Heart left ventricle (tissue), 13 donors: Measurements from ENCODE around the gene PPP1R12B.
"Not testable (repeated sequence)": the region's sequence is repeated elsewhere in the genome, so short reads cannot be mapped to it uniquely, and the experiment has no call there.

Source experiments
- POLR2A ChIP-seq, 2 donors: fragments of 450-650 bp; IDR thresholded peaks; one replicate each; pipeline ENCODE4 v1.6.1; 2017; ENCODE audit warnings: antibody characterized with exemption in 2 of 2, mild to moderate bottlenecking in 2 of 2, moderate library complexity in 2 of 2
- TF ChIP-seq, protein P1 (sequence below), 12 donors: fragments of 200-600 bp; sonication (generic) in 4 of 12; IDR thresholded peaks; one replicate each; pipeline versions ENCODE4 v1.5.0 to v1.8.0; 2018 to 2022; ENCODE audit warnings: antibody characterized with exemption in 12 of 12, mild to moderate bottlenecking in 5 of 12
- donor health status: ischemic (EF 13 %, LVEDD 7.1; RV severe dilation, severe dysfunction).
- donor health status: DM: no; HTN: yes; CAD: no.
- donor health status: DM: no; HTN: no; CAD: no.
- donor health status: ischemic (EF 25% LVEDD 6.9; RV normal size, moderate dysfunction).
- donor health status: ischemic (EF 25% LVEDD 5.7; RV mildly dilated, moderate dysfunction).
- donor health status: ischemic (EF 35%, LVEDD 5.7; RV mildly dilated, moderate dysfunction).
- donor health status: nonischemic (EF 11% LVEDD 7.7; RV severe dilation, severe dysfunction).
- donor health status: DM: yes; HTN: yes; CAD: no.
- donor health status: PGD.
- donor health status: ischemic (EF 29% LVEDD 5.4; RV normal size, mild dysfunction).
- donor health status: nonischemic (EF 23%, LVEDD 6.1; RV moderate dilation, normal function).

DNA sequence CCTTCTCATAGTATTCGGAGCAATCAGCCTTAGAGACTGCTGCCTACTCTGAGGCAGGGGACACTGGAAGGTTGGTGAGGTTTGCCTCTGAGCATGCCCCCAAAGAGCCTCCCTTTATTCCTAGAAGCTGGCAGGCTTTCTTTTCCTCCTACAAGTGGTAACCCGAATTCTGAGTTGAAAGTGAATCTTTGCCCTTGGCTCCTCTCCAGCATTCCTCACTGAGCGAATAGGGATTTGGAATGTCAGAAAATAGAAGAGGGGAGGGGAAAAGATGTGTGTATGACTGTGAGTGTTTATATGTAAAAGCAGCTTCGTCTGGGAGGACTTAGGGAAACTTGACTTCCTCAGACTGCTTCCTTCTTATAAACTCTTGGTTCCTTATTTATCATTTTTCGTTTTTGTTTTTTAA lies 190.7 kb downstream of the PPP1R12B start:
- TF ChIP-seq, protein P1, sequence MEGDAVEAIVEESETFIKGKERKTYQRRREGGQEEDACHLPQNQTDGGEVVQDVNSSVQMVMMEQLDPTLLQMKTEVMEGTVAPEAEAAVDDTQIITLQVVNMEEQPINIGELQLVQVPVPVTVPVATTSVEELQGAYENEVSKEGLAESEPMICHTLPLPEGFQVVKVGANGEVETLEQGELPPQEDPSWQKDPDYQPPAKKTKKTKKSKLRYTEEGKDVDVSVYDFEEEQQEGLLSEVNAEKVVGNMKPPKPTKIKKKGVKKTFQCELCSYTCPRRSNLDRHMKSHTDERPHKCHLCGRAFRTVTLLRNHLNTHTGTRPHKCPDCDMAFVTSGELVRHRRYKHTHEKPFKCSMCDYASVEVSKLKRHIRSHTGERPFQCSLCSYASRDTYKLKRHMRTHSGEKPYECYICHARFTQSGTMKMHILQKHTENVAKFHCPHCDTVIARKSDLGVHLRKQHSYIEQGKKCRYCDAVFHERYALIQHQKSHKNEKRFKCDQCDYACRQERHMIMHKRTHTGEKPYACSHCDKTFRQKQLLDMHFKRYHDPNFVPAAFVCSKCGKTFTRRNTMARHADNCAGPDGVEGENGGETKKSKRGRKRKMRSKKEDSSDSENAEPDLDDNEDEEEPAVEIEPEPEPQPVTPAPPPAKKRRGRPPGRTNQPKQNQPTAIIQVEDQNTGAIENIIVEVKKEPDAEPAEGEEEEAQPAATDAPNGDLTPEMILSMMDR (IDR thresholded peaks at IDR 0.05) = not testable (repeated sequence)
- TF ChIP-seq POLR2A (IDR thresholded peaks at IDR 0.05) = peak in 1 of 2 donors; percentile 23
